H9 (cell line): Measurements from ENCODE around the gene HS1BP3. TPM values are rescaled to one million over a fixed set of nuclear protein-coding genes. Genes with fewer than 3 reads are reported as not detected.

ENCODE experiments used
- DNase-seq: peaks from one replicate; pipeline ENCODE4 v3.0.0-alpha.2; 2017
- H2AFZ ChIP-seq: one replicate; pipeline ENCODE4 v1.6.1; 2013; ENCODE audit warnings: mild to moderate bottlenecking, low read length, control low read depth, moderate library complexity
- H2AK5ac ChIP-seq: 2 replicates; pipeline ENCODE4 v1.6.1; 2013; ENCODE audit warnings: low read length, control low read depth, mixed read lengths; ENCODE audit not compliant: insufficient read length
- H2BK120ac ChIP-seq: one replicate; pipeline ENCODE4 v1.6.1; 2013; ENCODE audit warnings: low read depth, mild to moderate bottlenecking, low read length, control low read depth, inconsistent platforms; ENCODE audit not compliant: poor library complexity, severe bottlenecking
- H2BK12ac ChIP-seq: 2 replicates; pipeline ENCODE4 v1.6.1; 2013; ENCODE audit warnings: low read length, control low read depth, mixed read lengths, low read depth; ENCODE audit not compliant: insufficient read length
- H2BK15ac ChIP-seq: 2 replicates; pipeline ENCODE4 v1.6.1; 2013; ENCODE audit warnings: low read depth, low read length, control low read depth
- H2BK20ac ChIP-seq: one replicate; pipeline ENCODE4 v1.6.1; 2013; ENCODE audit warnings: low read depth, mild to moderate bottlenecking, low read length, control low read depth, inconsistent platforms; ENCODE audit not compliant: poor library complexity, severe bottlenecking
- H2BK5ac ChIP-seq: 2 replicates; pipeline ENCODE4 v1.6.1; 2013; ENCODE audit warnings: low read length, control low read depth, mixed read lengths; ENCODE audit not compliant: insufficient read length
- H3K14ac ChIP-seq: 2 replicates; pipeline ENCODE4 v1.6.1; 2013; ENCODE audit warnings: low read length, control low read depth; ENCODE audit not compliant: insufficient read depth
- H3K18ac ChIP-seq: 2 replicates; pipeline ENCODE4 v1.6.1; 2013; ENCODE audit warnings: low read depth, mild to moderate bottlenecking, mixed read lengths, low read length, control low read depth; ENCODE audit not compliant: insufficient read length
- H3K23ac ChIP-seq: 2 replicates; pipeline ENCODE4 v1.6.1; 2013; ENCODE audit warnings: low read length, control low read depth, mixed read lengths, low read depth; ENCODE audit not compliant: insufficient read length
- H3K23me2 ChIP-seq: 2 replicates; pipeline ENCODE4 v1.6.1; 2013; ENCODE audit warnings: low read depth, mild to moderate bottlenecking, mixed read lengths, low read length, control low read depth; ENCODE audit not compliant: insufficient read length, poor library complexity, severe bottlenecking
- H3K27ac ChIP-seq: 2 replicates; pipeline ENCODE4 v1.5.1; 2013; ENCODE audit warnings: low read length, control low read depth, mixed read lengths, low read depth; ENCODE audit not compliant: insufficient read length
- H3K27me3 ChIP-seq: 2 replicates; pipeline ENCODE4 v1.6.1; 2013; ENCODE audit warnings: low read length, control low read depth, inconsistent platforms; ENCODE audit not compliant: insufficient read depth
- H3K4ac ChIP-seq: 2 replicates; pipeline ENCODE4 v1.6.1; 2013; ENCODE audit warnings: low read depth, mild to moderate bottlenecking, control low read depth, inconsistent platforms, low read length, moderate library complexity
- H3K4me1 ChIP-seq: 2 replicates; pipeline ENCODE4 v1.6.1; 2013; ENCODE audit warnings: low read length, control low read depth, inconsistent platforms; ENCODE audit not compliant: insufficient read depth
- H3K4me2 ChIP-seq: 2 replicates; pipeline ENCODE4 v1.6.1; 2013; ENCODE audit warnings: low read length, control low read depth, mixed read lengths; ENCODE audit not compliant: insufficient read length, insufficient read depth
- H3K56ac ChIP-seq: 2 replicates; pipeline ENCODE4 v1.6.1; 2013; ENCODE audit warnings: low read depth, mild to moderate bottlenecking, mixed read lengths, low read length, control low read depth; ENCODE audit not compliant: insufficient read length
- H3K79me1 ChIP-seq: 2 replicates; pipeline ENCODE4 v1.6.1; 2013; ENCODE audit warnings: low read depth, mild to moderate bottlenecking, moderate library complexity, low read length, control low read depth, inconsistent platforms; ENCODE audit not compliant: insufficient read depth, poor library complexity, severe bottlenecking
- H3K79me2 ChIP-seq: 2 replicates; pipeline ENCODE4 v1.6.1; 2013; ENCODE audit warnings: low read length, control low read depth, inconsistent platforms; ENCODE audit not compliant: insufficient read depth
- H3K9ac ChIP-seq: 2 replicates; pipeline ENCODE4 v1.6.1; 2013; ENCODE audit warnings: low read length, control low read depth, mixed read lengths; ENCODE audit not compliant: insufficient read length; ENCODE audit errors: extremely low read depth
- H3K9me3 ChIP-seq: one replicate; pipeline ENCODE4 v1.6.1; 2013; ENCODE audit warnings: low read depth, low read length, inconsistent platforms; ENCODE audit not compliant: control insufficient read depth
- H3T11ph ChIP-seq: one replicate; pipeline ENCODE4 v1.6.1; 2013; ENCODE audit warnings: mild to moderate bottlenecking, low read length, control low read depth, inconsistent platforms
- H4K20me1 ChIP-seq: one replicate; pipeline ENCODE4 v1.6.1; 2013; ENCODE audit not compliant: control insufficient read depth, insufficient read length, insufficient read depth
- H4K5ac ChIP-seq: 2 replicates; pipeline ENCODE4 v1.6.1; 2013; ENCODE audit warnings: low read depth, mild to moderate bottlenecking, mixed read lengths, low read length, control low read depth; ENCODE audit not compliant: insufficient read length
- H4K8ac ChIP-seq: replicated peaks from 2 replicates; pipeline ENCODE4 v1.6.1; 2013; ENCODE audit warnings: low read length, control low read depth, mixed read lengths, low read depth; ENCODE audit not compliant: insufficient read length
- H4K91ac ChIP-seq: 2 replicates; pipeline ENCODE4 v1.6.1; 2013; ENCODE audit warnings: low read depth, mild to moderate bottlenecking, moderate library complexity, mixed read lengths, low read length, control low read depth; ENCODE audit not compliant: insufficient read length
- H3K27ac Mint-ChIP-seq, 3 experiments: 2 replicates in 2 of 3; 3 replicates in 1 of 3; pipeline ENCODE4 v1.8.0; 2020 to 2021; ENCODE audit warnings: mixed read lengths in 3 of 3, mild to moderate bottlenecking in 1 of 3, moderate library complexity in 1 of 3
- H3K27me3 Mint-ChIP-seq: 2 replicates; pipeline ENCODE4 v1.8.0; 2021; ENCODE audit warnings: low read depth, mild to moderate bottlenecking, moderate library complexity, mixed read lengths
- H3K36me3 Mint-ChIP-seq, 3 experiments: 2 replicates in 2 of 3; 3 replicates in 1 of 3; pipeline ENCODE4 v1.8.0; 2020 to 2021; ENCODE audit warnings: low read depth in 3 of 3, mixed read lengths in 3 of 3; ENCODE audit not compliant: insufficient read depth in 1 of 3
- H3K4me1 Mint-ChIP-seq, 2 experiments: 2 replicates each; pipeline ENCODE4 v1.8.0; 2020; ENCODE audit warnings: mixed read lengths in 2 of 2
- H3K4me3 Mint-ChIP-seq, 2 experiments: 2 replicates in 1 of 2; 3 replicates in 1 of 2; pipeline ENCODE4 v1.8.0; 2020 to 2021; ENCODE audit warnings: mild to moderate bottlenecking in 2 of 2, mixed read lengths in 2 of 2, moderate library complexity in 1 of 2
- H3K9me3 Mint-ChIP-seq, 2 experiments: 2 replicates in 1 of 2; 3 replicates in 1 of 2; pipeline ENCODE4 v1.8.0; 2020; ENCODE audit warnings: mild to moderate bottlenecking in 2 of 2, mixed read lengths in 2 of 2, moderate library complexity in 1 of 2
- WGBS: extraction: QIAGEN DNeasy Blood & Tissue Kit; methylation state at CpG from one replicate; pipeline ENCODE4 v1.1.7; 2013; ENCODE audit warnings: missing lambda C conversion rate, low lambda C conversion rate, mixed read lengths; ENCODE audit not compliant: insufficient read length; ENCODE audit errors: extremely low coverage; 5-methylcytosine and 5-hydroxymethylcytosine counted together
- total RNA-seq: library from RNA; stranded (reverse); gene quantifications from 2 replicates; pipeline ENCODE4 v1.2.1, GENCODE V29; 2021
- TF ChIP-seq, protein P1 (sequence below): fragments of 200-600 bp; sonication (generic); conservative IDR thresholded peaks from 3 replicates; pipeline ENCODE4 v1.8.0; 2021; ENCODE audit warnings: antibody characterized with exemption, mild to moderate bottlenecking

Gene HS1BP3
- total RNA-seq, 1 experiment from 2014 or later = 11.1 TPM

DNA sequence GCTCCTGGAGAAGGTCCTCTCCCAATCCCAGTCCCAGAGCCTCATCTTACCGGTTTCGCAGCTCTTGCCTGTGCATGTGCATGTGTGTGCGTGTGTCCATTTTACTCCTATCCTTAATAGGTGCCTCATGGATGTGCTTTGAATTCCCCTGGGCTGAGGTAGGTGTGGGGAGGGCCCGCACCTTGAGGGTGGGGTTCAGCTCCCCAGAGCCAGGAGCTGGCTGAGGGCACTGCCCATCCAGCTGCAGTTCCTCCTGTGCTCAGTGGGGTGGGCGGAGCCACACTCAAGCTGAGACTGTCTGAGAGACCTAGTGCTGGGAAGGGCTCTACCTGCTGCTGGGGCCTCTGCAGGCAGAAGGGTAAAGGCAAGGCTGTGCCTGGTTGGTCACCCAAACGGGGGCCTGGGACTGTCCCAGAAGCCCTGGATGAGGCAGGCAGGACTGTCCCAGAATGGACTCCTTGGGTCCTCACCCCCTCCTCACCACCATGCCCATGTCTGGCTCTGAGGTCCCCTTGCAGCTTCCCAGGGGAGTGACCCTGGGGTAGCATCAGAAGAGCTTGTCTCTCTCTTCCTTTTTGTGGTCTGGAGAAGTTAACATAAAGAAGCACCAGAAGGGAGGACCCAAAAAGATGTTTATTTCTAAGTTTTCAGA is 24.9 kb upstream of the HS1BP3 start:
- no peaks in the 10 kb centered on the region for H3K9me3 ChIP-seq
- H4K91ac ChIP-seq = no peak overlapping the region
- H4K20me1 ChIP-seq = no peaks in the 10 kb centered on the region
- no peak overlapping the region for H3K14ac ChIP-seq
- no peak overlapping the region for H2AFZ ChIP-seq
- no peak overlapping the region for H2BK12ac ChIP-seq
- no peaks in the 10 kb centered on the region for H3K79me1 ChIP-seq
- no peak overlapping the region for H3K56ac ChIP-seq
- peaks cover 0 to 3% of the 10 kb centered on the region in 2 experiments; a peak in 1 of 5 replicates for H3K9me3 Mint-ChIP-seq
- peaks cover 28% of the 10 kb centered on the region for H3K27me3 ChIP-seq
- H3K4me1 Mint-ChIP-seq = peaks cover 36 to 56% of the 10 kb centered on the region in 2 experiments
- no peak overlapping the region for H4K5ac ChIP-seq
- H3K18ac ChIP-seq = no peak overlapping the region
- H3K4ac ChIP-seq = no peak overlapping the region
- no peak overlapping the region for H3T11ph ChIP-seq
- H3K23ac ChIP-seq = no peak overlapping the region
- peaks cover 4% of the 10 kb centered on the region; the same call in 1 of the 2 replicates for H3K4me1 ChIP-seq
- peaks cover 53% of the 10 kb centered on the region for H3K27me3 Mint-ChIP-seq
- no peak overlapping the region for H3K4me2 ChIP-seq
- H2BK15ac ChIP-seq = no peak overlapping the region
- H4K8ac ChIP-seq = no peak overlapping the region
- H3K36me3 Mint-ChIP-seq = peaks cover 0 to 2% (median 0%) of the 10 kb centered on the region in 3 experiments; a peak in 1 of 7 replicates
- H2BK20ac ChIP-seq = no peak overlapping the region
- H3K4me3 Mint-ChIP-seq = no peak overlapping the region
- no peaks in the 10 kb centered on the region for H3K23me2 ChIP-seq
- H2BK120ac ChIP-seq = no peak overlapping the region
- peak; percentile 72 for DNase-seq
- WGBS = no CpG with 5 or more reads among the region's 6 CpGs
- TF ChIP-seq, protein P1, sequence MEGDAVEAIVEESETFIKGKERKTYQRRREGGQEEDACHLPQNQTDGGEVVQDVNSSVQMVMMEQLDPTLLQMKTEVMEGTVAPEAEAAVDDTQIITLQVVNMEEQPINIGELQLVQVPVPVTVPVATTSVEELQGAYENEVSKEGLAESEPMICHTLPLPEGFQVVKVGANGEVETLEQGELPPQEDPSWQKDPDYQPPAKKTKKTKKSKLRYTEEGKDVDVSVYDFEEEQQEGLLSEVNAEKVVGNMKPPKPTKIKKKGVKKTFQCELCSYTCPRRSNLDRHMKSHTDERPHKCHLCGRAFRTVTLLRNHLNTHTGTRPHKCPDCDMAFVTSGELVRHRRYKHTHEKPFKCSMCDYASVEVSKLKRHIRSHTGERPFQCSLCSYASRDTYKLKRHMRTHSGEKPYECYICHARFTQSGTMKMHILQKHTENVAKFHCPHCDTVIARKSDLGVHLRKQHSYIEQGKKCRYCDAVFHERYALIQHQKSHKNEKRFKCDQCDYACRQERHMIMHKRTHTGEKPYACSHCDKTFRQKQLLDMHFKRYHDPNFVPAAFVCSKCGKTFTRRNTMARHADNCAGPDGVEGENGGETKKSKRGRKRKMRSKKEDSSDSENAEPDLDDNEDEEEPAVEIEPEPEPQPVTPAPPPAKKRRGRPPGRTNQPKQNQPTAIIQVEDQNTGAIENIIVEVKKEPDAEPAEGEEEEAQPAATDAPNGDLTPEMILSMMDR = no peak
- H3K27ac ChIP-seq = no peak overlapping the region
- H2BK5ac ChIP-seq = no peak overlapping the region
- H2AK5ac ChIP-seq = no peak overlapping the region
- H3K9ac ChIP-seq = no peak overlapping the region
- no peak overlapping the region for H3K27ac Mint-ChIP-seq
- no peaks in the 10 kb centered on the region for H3K79me2 ChIP-seq
